GM23338 (cell line): ENCODE measurements around the gene CMSS1.

Experiments
- CTCF ChIP-seq, 2 experiments: fragments of 200-600 bp in 1 of 2; sonication (generic) in 1 of 2; conservative IDR thresholded peaks; 2 replicates each; pipeline versions ENCODE4 v1.5.1 to v1.6.1; 2016 to 2017; ENCODE audit warnings: antibody characterized with exemption in 2 of 2, low read depth in 2 of 2, mild to moderate bottlenecking in 2 of 2, moderate library complexity in 1 of 2
- EZH2 ChIP-seq: fragments of 200-600 bp; sonication (generic); IDR thresholded peaks from one replicate; pipeline ENCODE4 v1.8.0; 2017; ENCODE audit warnings: antibody characterized with exemption, mild to moderate bottlenecking, low read depth; ENCODE audit not compliant: unreplicated experiment
- JUNB ChIP-seq: IDR thresholded peaks from one replicate; pipeline ENCODE4 v1.6.1; 2016; ENCODE audit warnings: antibody characterized with exemption; ENCODE audit not compliant: unreplicated experiment
- NANOG ChIP-seq: IDR thresholded peaks from 2 replicates; pipeline ENCODE4 v1.6.1; 2016; ENCODE audit warnings: antibody characterized with exemption, borderline replicate concordance
- POLR2AphosphoS5 ChIP-seq: IDR thresholded peaks from 2 replicates; pipeline ENCODE4 v1.6.1; 2016; ENCODE audit warnings: antibody characterized with exemption, low read depth
- REST ChIP-seq: IDR thresholded peaks from one replicate; pipeline ENCODE4 v1.6.1; 2018; ENCODE audit warnings: antibody characterized with exemption; ENCODE audit not compliant: unreplicated experiment

DNA sequence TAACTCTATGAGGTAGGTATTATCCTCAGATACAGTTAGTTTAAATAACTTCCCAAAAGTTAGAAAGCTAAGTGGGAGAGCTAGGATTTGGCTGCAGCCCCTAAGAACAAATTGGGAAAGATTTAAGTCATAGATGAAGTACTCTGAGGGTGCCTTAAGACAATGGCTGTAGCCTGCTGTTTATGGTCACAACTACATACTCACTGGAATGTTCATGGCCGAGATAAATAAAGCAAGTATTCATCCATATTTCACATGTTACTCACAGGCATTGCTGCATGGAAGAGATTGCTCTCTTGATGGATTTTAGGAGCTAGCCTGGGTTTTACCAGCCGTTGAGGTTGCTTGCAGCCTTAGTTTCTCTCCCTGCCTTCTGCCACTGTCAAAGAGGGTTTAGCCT lies 145.0 kb downstream of the CMSS1 start:
- no peak for TF ChIP-seq EZH2
- no peak for TF ChIP-seq POLR2AphosphoS5
- TF ChIP-seq CTCF (conservative IDR thresholded peaks at IDR 0.05; ENCODE audit: low read depth in 2 of 2), result no peak
- no peak for TF ChIP-seq REST
- TF ChIP-seq JUNB, result no peak
- no peak for TF ChIP-seq NANOG
